GM13977 (cell line): Measurements from ENCODE around the gene TRMT1.

Experiments used
- DNase-seq: peaks from one replicate; pipeline ENCODE4 v3.0.0; 2012; ENCODE audit warnings: low spot score
- CTCF ChIP-seq: IDR thresholded peaks from 2 replicates; pipeline ENCODE4 v1.5.1; 2012; ENCODE audit warnings: mild to moderate bottlenecking, control low read depth; ENCODE audit not compliant: insufficient read depth; ENCODE audit errors: extremely low read depth, missing control alignments
- in situ Hi-C: fragments of 300-500 bp; cut with MboI; formaldehyde crosslinking; loops from one replicate; pipeline ENCODE4 v1.12.0; 2022; ENCODE audit warnings: low sequenced_read_pairs, low pct_unique_long_range_greater_than_20kb, mixed read lengths, inconsistent platforms; ENCODE audit not compliant: unreplicated experiment

TRMT1 gene

GRCh38 chr19:13087795-13088537 is 28.6 kb downstream of the TRMT1 start:
- TF ChIP-seq CTCF: no peak
- in situ Hi-C loops: no loop called here
- no peak for DNase-seq

GRCh38 chr19:13087295-13087694 is 29.2 kb downstream of the TRMT1 start:
- DNase-seq: no peak
- in situ Hi-C loops: no loop called here
- no peak for TF ChIP-seq CTCF

GRCh38 chr19:13086341-13086740 is 30.2 kb downstream of the TRMT1 start:
- no peak for DNase-seq
- no peak for TF ChIP-seq CTCF
- in situ Hi-C loops: no loop called here

- TF ChIP-seq CTCF: no peak
- DNase-seq: no peak
- in situ Hi-C loops: no loop called here
Measured at GRCh38 chr19:13085666-13086065, 30.9 kb downstream of the TRMT1 start.

- no peak for DNase-seq
- in situ Hi-C loops: no loop called here
- TF ChIP-seq CTCF: no peak
Measured at GRCh38 chr19:13083627-13084026, 32.9 kb downstream of the TRMT1 start.

GRCh38 chr19:13083008-13083404 is 33.5 kb downstream of the TRMT1 start:
- no peak for DNase-seq
- in situ Hi-C loops: no loop called here
- no peak for TF ChIP-seq CTCF
